Measurements from ENCODE around the gene KLF7. TPM values are rescaled to one million over a fixed set of nuclear protein-coding genes. Genes with fewer than 3 reads are reported as not detected.

Gene KLF7
- total and polyA plus RNA-seq, 2 donors (not counting 3 experiments of a cell fraction or from before 2014, with no cell fraction given): 32.8 to 42.9 TPM

- H3K27ac ChIP-seq (ENCODE audit: insufficient read depth, low read depth, low read length): no peak overlapping the region
- H3K9me1 ChIP-seq (replicated peaks; ENCODE audit: control insufficient read depth, extremely low read depth, insufficient read depth, low read length): no peaks in the 10 kb centered on the region
- CTCF ChIA-PET: no interaction called here
- H3K4me3 ChIP-seq (replicated peaks in 1 of 3; ENCODE audit: insufficient read depth in 1 of 3, low read depth in 1 of 3, low read length in 3 of 3): no peak overlapping the region
- POLR2A ChIA-PET: interaction anchor here (0.7 kb wide), 1 partner anchor 9 kb away, joined by 7 read pairs; no protein-coding TSS in a partner anchor
- no TSS peak for BruUV-seq (replicated peaks)
- H2AFZ ChIP-seq (ENCODE audit: low read depth, low read length): no peak overlapping the region
- no peaks in the 10 kb centered on the region for H4K20me1 ChIP-seq (replicated peaks; ENCODE audit: control insufficient read depth, extremely low read depth, insufficient read depth, low read length)
- DNase-seq (ENCODE audit: low read depth, low spot score): no peak
- intact Hi-C loops (cut with micrococcal nuclease): no loop called here
- peaks cover 17 to 18% of the 10 kb centered on the region in 2 experiments for H3K36me3 ChIP-seq (ENCODE audit: control insufficient read depth in 2 of 2, extremely low read depth in 1 of 2, insufficient read depth in 2 of 2, low read length in 2 of 2)
- peaks cover 29% of the 10 kb centered on the region for H3K4me1 ChIP-seq (ENCODE audit: control insufficient read depth, extremely low read depth, insufficient read depth, low read length)
- no peaks in the 10 kb centered on the region for H3K9me3 ChIP-seq (replicated peaks; ENCODE audit: control insufficient read depth, insufficient read depth, low read length)
- dilution Hi-C loops (cut with MboI; ENCODE audit: extremely low pct_ligation_motif_present, low sequenced_read_pairs): no loop called here
- TF ChIP-seq MYC (IDR thresholded peaks at IDR 0.05; ENCODE audit: low read depth, low read length): no peak
- TF ChIP-seq POLR2A (IDR thresholded peaks at IDR 0.05; ENCODE audit: low read depth, low read length): no peak
- no peak for TF ChIP-seq CTCF (IDR thresholded peaks at IDR 0.05; ENCODE audit: extremely low read depth in 1 of 2, insufficient read depth in 1 of 2, low read depth in 1 of 2, low read length in 2 of 2)
- no peak for TF ChIP-seq POLR2AphosphoS5 (IDR thresholded peaks at IDR 0.05; ENCODE audit: insufficient read depth, low read depth, low read length)
- TF ChIP-seq MAX (IDR thresholded peaks at IDR 0.05; ENCODE audit: insufficient read depth, insufficient read length): no peak
- TF ChIP-seq FOS (IDR thresholded peaks at IDR 0.05; ENCODE audit: borderline replicate concordance, insufficient read depth, low read length): no peak
- TF ChIP-seq EZH2 (IDR thresholded peaks at IDR 0.05; ENCODE audit: borderline replicate concordance, low read depth, low read length, severe bottlenecking): no peak
- TF ChIP-seq JUN (IDR thresholded peaks at IDR 0.05; ENCODE audit: borderline replicate concordance, insufficient read depth, insufficient read length, low read depth): no peak
- TF ChIP-seq GATA2 (IDR thresholded peaks at IDR 0.05; ENCODE audit: insufficient read depth, insufficient read length, low read depth, low read length): no peak
- peaks cover 59% of the 10 kb centered on the region for H3K79me2 ChIP-seq (ENCODE audit: control insufficient read depth, insufficient read depth, low read length)
- no peak overlapping the region for H3K9ac ChIP-seq (replicated peaks; ENCODE audit: extremely low read depth, insufficient read depth, low read length)
- no peak overlapping the region for H3K4me2 ChIP-seq (ENCODE audit: insufficient read depth, low read length)
- no peak for FAIRE-seq
- no peaks in the 10 kb centered on the region for H3K27me3 ChIP-seq (ENCODE audit: control insufficient read depth in 2 of 2, insufficient read depth in 2 of 2, low read length in 2 of 2)
Observed at GRCh38 chr2:207085110-207085509, 80.6 kb downstream of the KLF7 start.
